Thyroid gland (tissue), 4 donors: ENCODE measurements around the gene GPR158.

Experiments
- CTCF ChIP-seq, 6 experiments: fragments of 200-600 bp in 3 of 6; fragments of 450-650 bp in 3 of 6; sonication (generic) in 3 of 6; IDR thresholded peaks; one replicate each; pipeline ENCODE4 v1.5.1; 2016 to 2019; ENCODE audit warnings: antibody characterized with exemption in 6 of 6, mild to moderate bottlenecking in 2 of 6, inconsistent platforms in 1 of 6, moderate library complexity in 1 of 6
- POLR2A ChIP-seq, 2 donors: fragments of 450-650 bp; IDR thresholded peaks; one replicate each; pipeline ENCODE4 v1.6.1; 2017; ENCODE audit warnings: antibody characterized with exemption in 2 of 2, mild to moderate bottlenecking in 2 of 2, moderate library complexity in 1 of 2

- TF ChIP-seq CTCF (IDR thresholded peaks at IDR 0.05): no peak
- no peak for TF ChIP-seq POLR2A (IDR thresholded peaks at IDR 0.05)
These were observed 382.3 kb downstream of the GPR158 start for GRCh38 chr10:25557136-25557535.
